ENCODE results near the gene ABHD3. TPM values are rescaled to one million over a fixed set of nuclear protein-coding genes. Genes with fewer than 3 reads are reported as not detected.

The ABHD3 gene
- total RNA-seq, 2 donors from 2014 or later, result 14.2 to 24.5 TPM

- DNase-seq, result no peak
- Mint-ChIP-seq H3K36me3 (ENCODE audit: low read depth) (peaks cover 23% of the 10 kb centered on the region), H3K27me3 (ENCODE audit: insufficient read depth) (no peaks in the 10 kb centered on the region)
Measured at GRCh38 chr18:21656402-21656801, 48.2 kb downstream of the ABHD3 start.

GRCh38 chr18:21653361-21653760 is 51.2 kb downstream of the ABHD3 start:
- WGBS, 2 experiments (ENCODE audit: insufficient coverage in 1 of 2, insufficient read length in 1 of 2), result 90 to 95% methylated on average over 2 to 3 of the region's 3 CpGs
- no peaks in the 10 kb centered on the region for H3K27me3 Mint-ChIP-seq (ENCODE audit: insufficient read depth)
- Histone ChIP-seq H3K27ac (ENCODE audit: low read depth, low read length) (no peak overlapping the region), H3K4me3 (ENCODE audit: low read length) (no peak overlapping the region), H3K27me3 (ENCODE audit: control insufficient read depth, insufficient read depth, low read length, poor library complexity, severe bottlenecking) (no peaks in the 10 kb centered on the region), H3K9me3 (ENCODE audit: control insufficient read depth, low read length) (no peaks in the 10 kb centered on the region), H3K36me3 (ENCODE audit: control insufficient read depth, insufficient read depth, low read length) (peaks cover 27% of the 10 kb centered on the region), H3K4me1 (ENCODE audit: control insufficient read depth, insufficient read depth, low read length) (no peaks in the 10 kb centered on the region), H3K9ac (ENCODE audit: extremely low read depth, low read length, poor library complexity, severe bottlenecking) (no peak overlapping the region)
- no peak overlapping the region for H3K27ac Mint-ChIP-seq
- H3K36me3 Mint-ChIP-seq (ENCODE audit: low read depth), result peaks cover 29% of the 10 kb centered on the region
- no peak overlapping the region for H3K4me3 Mint-ChIP-seq
- no peaks in the 10 kb centered on the region for H3K4me1 Mint-ChIP-seq
- TF ChIP-seq, protein P1, sequence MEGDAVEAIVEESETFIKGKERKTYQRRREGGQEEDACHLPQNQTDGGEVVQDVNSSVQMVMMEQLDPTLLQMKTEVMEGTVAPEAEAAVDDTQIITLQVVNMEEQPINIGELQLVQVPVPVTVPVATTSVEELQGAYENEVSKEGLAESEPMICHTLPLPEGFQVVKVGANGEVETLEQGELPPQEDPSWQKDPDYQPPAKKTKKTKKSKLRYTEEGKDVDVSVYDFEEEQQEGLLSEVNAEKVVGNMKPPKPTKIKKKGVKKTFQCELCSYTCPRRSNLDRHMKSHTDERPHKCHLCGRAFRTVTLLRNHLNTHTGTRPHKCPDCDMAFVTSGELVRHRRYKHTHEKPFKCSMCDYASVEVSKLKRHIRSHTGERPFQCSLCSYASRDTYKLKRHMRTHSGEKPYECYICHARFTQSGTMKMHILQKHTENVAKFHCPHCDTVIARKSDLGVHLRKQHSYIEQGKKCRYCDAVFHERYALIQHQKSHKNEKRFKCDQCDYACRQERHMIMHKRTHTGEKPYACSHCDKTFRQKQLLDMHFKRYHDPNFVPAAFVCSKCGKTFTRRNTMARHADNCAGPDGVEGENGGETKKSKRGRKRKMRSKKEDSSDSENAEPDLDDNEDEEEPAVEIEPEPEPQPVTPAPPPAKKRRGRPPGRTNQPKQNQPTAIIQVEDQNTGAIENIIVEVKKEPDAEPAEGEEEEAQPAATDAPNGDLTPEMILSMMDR (conservative IDR thresholded peaks at IDR 0.05), result no peak
- DNase-seq, result no peak
- H3K9me3 Mint-ChIP-seq, result peaks cover 3% of the 10 kb centered on the region

More at GRCh38 chr18:21656402-21656801, 48.2 kb downstream of the ABHD3 start:
- no peaks in the 10 kb centered on the region for H3K27me3 ChIP-seq (ENCODE audit: control insufficient read depth, insufficient read depth, low read length, poor library complexity, severe bottlenecking)
- no peaks in the 10 kb centered on the region for H3K9me3 ChIP-seq (ENCODE audit: control insufficient read depth, low read length)
- Mint-ChIP-seq H3K4me1 (no peaks in the 10 kb centered on the region), H3K4me3 (no peak overlapping the region), H3K9me3 (peaks cover 3% of the 10 kb centered on the region), H3K27ac (no peak overlapping the region)
- H3K4me3 ChIP-seq (ENCODE audit: low read length), result no peak overlapping the region
- no peak overlapping the region for H3K9ac ChIP-seq (ENCODE audit: extremely low read depth, low read length, poor library complexity, severe bottlenecking)
- TF ChIP-seq, protein P1 (conservative IDR thresholded peaks at IDR 0.05), result no peak
- peaks cover 22% of the 10 kb centered on the region for H3K36me3 ChIP-seq (ENCODE audit: control insufficient read depth, insufficient read depth, low read length)
- no peaks in the 10 kb centered on the region for H3K4me1 ChIP-seq (ENCODE audit: control insufficient read depth, insufficient read depth, low read length)
- no peak overlapping the region for H3K27ac ChIP-seq (ENCODE audit: low read depth, low read length)

- no peaks in the 10 kb centered on the region for H3K27me3 Mint-ChIP-seq (ENCODE audit: insufficient read depth)
- H3K9me3 ChIP-seq (ENCODE audit: control insufficient read depth, low read length), result no peaks in the 10 kb centered on the region
- no peak overlapping the region for H3K4me3 ChIP-seq (ENCODE audit: low read length)
- no peaks in the 10 kb centered on the region for H3K4me1 Mint-ChIP-seq
- WGBS, 2 experiments (ENCODE audit: insufficient coverage in 1 of 2, insufficient read length in 1 of 2), result 94 to 98% methylated on average over 4 of the region's 4 CpGs
- no peak overlapping the region for H3K4me3 Mint-ChIP-seq
- H3K27ac ChIP-seq (ENCODE audit: low read depth, low read length), result no peak overlapping the region
- DNase-seq, result no peak
- TF ChIP-seq, protein P1 (conservative IDR thresholded peaks at IDR 0.05), result no peak
- peaks cover 30% of the 10 kb centered on the region for H3K36me3 Mint-ChIP-seq (ENCODE audit: low read depth)
- H3K9me3 Mint-ChIP-seq, result peaks cover 3% of the 10 kb centered on the region
- H3K9ac ChIP-seq (ENCODE audit: extremely low read depth, low read length, poor library complexity, severe bottlenecking), result no peak overlapping the region
- no peaks in the 10 kb centered on the region for H3K27me3 ChIP-seq (ENCODE audit: control insufficient read depth, insufficient read depth, low read length, poor library complexity, severe bottlenecking)
- peak overlapping the region; percentile 62 for H3K27ac Mint-ChIP-seq
- H3K4me1 ChIP-seq (ENCODE audit: control insufficient read depth, insufficient read depth, low read length), result no peaks in the 10 kb centered on the region
- peaks cover 27% of the 10 kb centered on the region for H3K36me3 ChIP-seq (ENCODE audit: control insufficient read depth, insufficient read depth, low read length)
Measured at GRCh38 chr18:21652073-21652472, 52.5 kb downstream of the ABHD3 start.

Data from endodermal cell (in vitro differentiated cells).